ENCODE measurements around the gene PSTPIP2. TPM values are rescaled to one million over a fixed set of nuclear protein-coding genes. Genes with fewer than 3 reads are reported as not detected.
"Not testable (repeated sequence)": the region's sequence is repeated elsewhere in the genome, so short reads cannot be mapped to it uniquely, and the experiment has no call there.

The PSTPIP2 gene
- total and polyA plus RNA-seq, 2 experiments from 2014 or later, result 3.8 to 6.4 TPM

GRCh38 chr18:46048641-46049040 lies 23.4 kb downstream of the PSTPIP2 start:
- Histone ChIP-seq H3K36me3 (ENCODE audit: low read depth) (no peaks in the 10 kb centered on the region), H3F3A (ENCODE audit: insufficient read depth) (peaks cover 24% of the 10 kb centered on the region), H3K9ac (no peak overlapping the region), H3K4me3 (no peak overlapping the region), H3K27me3 (replicated peaks; ENCODE audit: insufficient read depth) (no peaks in the 10 kb centered on the region), H4K20me1 (ENCODE audit: insufficient read depth) (no peaks in the 10 kb centered on the region), H3K9me3 (ENCODE audit: low read depth) (no peaks in the 10 kb centered on the region), H3K4me2 (ENCODE audit: unreplicated experiment) (no peak overlapping the region), H2AFZ (no peak overlapping the region), H3K27ac (no peak overlapping the region), H3K9me2 (ENCODE audit: insufficient read depth) (no peaks in the 10 kb centered on the region), H3K79me2 (ENCODE audit: insufficient read depth) (no peaks in the 10 kb centered on the region), H3K4me1 (ENCODE audit: insufficient read depth) (peaks cover 23% of the 10 kb centered on the region)
- WGBS, 2 experiments (ENCODE audit: low coverage in 1 of 2, low lambda C conversion rate in 2 of 2, missing lambda C conversion rate in 2 of 2), result 89 to 94% methylated on average over 1 of the region's 1 CpG
- DNase-seq, result no peak
- TF ChIP-seq EZH2phosphoT487 (IDR thresholded peaks at IDR 0.05; ENCODE audit: insufficient read depth, low read depth) (no peak), EZH2 (IDR thresholded peaks at IDR 0.05; ENCODE audit: insufficient read depth, poor library complexity, severe bottlenecking) (no peak)
- in situ Hi-C loops (cut with MboI), result no loop called here

GRCh38 chr18:46047369-46047768 lies 24.7 kb downstream of the PSTPIP2 start:
- in situ Hi-C loops (cut with MboI); H3K4me3 ChIP-seq: not testable (repeated sequence)
- 85 to 89% methylated on average over 13 of the region's 13 CpGs for WGBS, 2 experiments (ENCODE audit: low coverage in 1 of 2, low lambda C conversion rate in 2 of 2, missing lambda C conversion rate in 2 of 2)

DNA sequence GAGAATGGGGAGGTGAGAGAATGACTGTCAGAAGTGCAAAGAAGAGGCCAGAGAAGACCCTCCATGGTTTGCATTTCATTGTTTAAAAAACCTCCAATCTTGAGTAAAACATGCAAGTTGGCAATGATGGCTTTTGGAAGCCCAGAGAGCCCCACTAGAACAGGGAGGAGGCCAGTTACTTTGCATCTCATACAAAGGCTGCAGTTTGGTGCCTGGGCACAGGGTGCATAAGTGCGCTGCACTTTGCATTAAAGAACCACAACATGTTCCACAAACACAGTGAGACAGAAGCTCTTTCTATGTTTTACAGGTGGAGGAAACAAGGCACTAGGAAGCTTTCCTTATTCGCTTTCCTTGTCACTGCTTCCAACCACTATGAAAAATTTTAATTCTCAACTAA lies 25.4 kb downstream of the PSTPIP2 start:
- Histone ChIP-seq H3K27me3 (replicated peaks; ENCODE audit: insufficient read depth) (no peaks in the 10 kb centered on the region), H3K79me2 (ENCODE audit: insufficient read depth) (no peaks in the 10 kb centered on the region), H3K4me1 (ENCODE audit: insufficient read depth) (peaks cover 13% of the 10 kb centered on the region), H3K9me2 (ENCODE audit: insufficient read depth) (no peaks in the 10 kb centered on the region), H4K20me1 (ENCODE audit: insufficient read depth) (no peaks in the 10 kb centered on the region), H2AFZ (no peak overlapping the region), H3K27ac (no peak overlapping the region), H3K4me2 (ENCODE audit: unreplicated experiment) (no peak overlapping the region), H3F3A (ENCODE audit: insufficient read depth) (peaks cover 20% of the 10 kb centered on the region), H3K9me3 (ENCODE audit: low read depth) (no peaks in the 10 kb centered on the region), H3K9ac (no peak overlapping the region), H3K4me3 (no peak overlapping the region), H3K36me3 (ENCODE audit: low read depth) (no peaks in the 10 kb centered on the region)
- in situ Hi-C loops (cut with MboI), result no loop called here
- 93 to 98% methylated on average over 2 of the region's 2 CpGs for WGBS, 2 experiments (ENCODE audit: low coverage in 1 of 2, low lambda C conversion rate in 2 of 2, missing lambda C conversion rate in 2 of 2)
- DNase-seq, result no peak
- TF ChIP-seq EZH2 (IDR thresholded peaks at IDR 0.05; ENCODE audit: insufficient read depth, poor library complexity, severe bottlenecking) (no peak), EZH2phosphoT487 (IDR thresholded peaks at IDR 0.05; ENCODE audit: insufficient read depth, low read depth) (no peak)

More at GRCh38 chr18:46047369-46047768, 24.7 kb downstream of the PSTPIP2 start:
- H3K9ac ChIP-seq; H4K20me1 ChIP-seq (ENCODE audit: insufficient read depth); H3K4me2 ChIP-seq (ENCODE audit: unreplicated experiment); H3K27ac ChIP-seq; H3K27me3 ChIP-seq (replicated peaks; ENCODE audit: insufficient read depth); H3K9me2 ChIP-seq (ENCODE audit: insufficient read depth); H3K79me2 ChIP-seq (ENCODE audit: insufficient read depth); H2AFZ ChIP-seq; H3K9me3 ChIP-seq (ENCODE audit: low read depth); DNase-seq; H3K36me3 ChIP-seq (ENCODE audit: low read depth): not testable (repeated sequence)
- H3F3A ChIP-seq (ENCODE audit: insufficient read depth), result peaks cover 24% of the 10 kb centered on the region
- peaks cover 16% of the 10 kb centered on the region for H3K4me1 ChIP-seq (ENCODE audit: insufficient read depth)

GRCh38 chr18:46046126-46046525 lies 25.9 kb downstream of the PSTPIP2 start:
- no peaks in the 10 kb centered on the region for H3K27me3 ChIP-seq (replicated peaks; ENCODE audit: insufficient read depth)
- H3K79me2 ChIP-seq (ENCODE audit: insufficient read depth), result no peaks in the 10 kb centered on the region
- no peak overlapping the region for H2AFZ ChIP-seq
- no peak overlapping the region for H3K9ac ChIP-seq
- H3K9me2 ChIP-seq (ENCODE audit: insufficient read depth), result no peaks in the 10 kb centered on the region
- peaks cover 16% of the 10 kb centered on the region for H3F3A ChIP-seq (ENCODE audit: insufficient read depth)
- no peak overlapping the region for H3K4me2 ChIP-seq (ENCODE audit: unreplicated experiment)
- in situ Hi-C loops (cut with MboI), result no loop called here
- no peaks in the 10 kb centered on the region for H4K20me1 ChIP-seq (ENCODE audit: insufficient read depth)
- H3K4me3 ChIP-seq, result no peak overlapping the region
- no peaks in the 10 kb centered on the region for H3K36me3 ChIP-seq (ENCODE audit: low read depth)
- H3K9me3 ChIP-seq (ENCODE audit: low read depth), result no peaks in the 10 kb centered on the region
- WGBS, 2 experiments (ENCODE audit: low coverage in 1 of 2, low lambda C conversion rate in 2 of 2, missing lambda C conversion rate in 2 of 2), result 86 to 91% methylated on average over 6 of the region's 6 CpGs
- no peak for DNase-seq
- TF ChIP-seq EZH2phosphoT487 (IDR thresholded peaks at IDR 0.05; ENCODE audit: insufficient read depth, low read depth), result no peak
- no peak for TF ChIP-seq EZH2 (IDR thresholded peaks at IDR 0.05; ENCODE audit: insufficient read depth, poor library complexity, severe bottlenecking)
- no peak overlapping the region for H3K27ac ChIP-seq
- H3K4me1 ChIP-seq (ENCODE audit: insufficient read depth), result peaks cover 10% of the 10 kb centered on the region

GRCh38 chr18:46042571-46043123 lies 29.4 kb downstream of the PSTPIP2 start:
- Histone ChIP-seq H3K4me3 (no peak overlapping the region), H3K36me3 (ENCODE audit: low read depth) (no peaks in the 10 kb centered on the region), H3K9ac (no peak overlapping the region), H3K79me2 (ENCODE audit: insufficient read depth) (no peaks in the 10 kb centered on the region), H3K9me2 (ENCODE audit: insufficient read depth) (no peaks in the 10 kb centered on the region), H3K27me3 (replicated peaks; ENCODE audit: insufficient read depth) (no peaks in the 10 kb centered on the region), H2AFZ (no peak overlapping the region), H3K9me3 (ENCODE audit: low read depth) (no peaks in the 10 kb centered on the region), H3K27ac (peak overlapping the region; percentile 9; the same call in 1 of the 2 replicates), H3K4me1 (ENCODE audit: insufficient read depth) (peaks cover 10% of the 10 kb centered on the region), H3F3A (ENCODE audit: insufficient read depth) (peaks cover 16% of the 10 kb centered on the region), H3K4me2 (ENCODE audit: unreplicated experiment) (peak overlapping the region; percentile 11), H4K20me1 (ENCODE audit: insufficient read depth) (no peaks in the 10 kb centered on the region)
- in situ Hi-C loops (cut with MboI), result no loop called here
- TF ChIP-seq EZH2 (IDR thresholded peaks at IDR 0.05; ENCODE audit: insufficient read depth, poor library complexity, severe bottlenecking), result no peak
- no peak for TF ChIP-seq EZH2phosphoT487 (IDR thresholded peaks at IDR 0.05; ENCODE audit: insufficient read depth, low read depth)
- peak; percentile 60 for DNase-seq
- 11 to 12% methylated on average over 3 of the region's 3 CpGs for WGBS, 2 experiments (ENCODE audit: low coverage in 1 of 2, low lambda C conversion rate in 2 of 2, missing lambda C conversion rate in 2 of 2)
